Neutrophil (primary cell): ENCODE data around the gene BMAL2.
A peak's percentile ranks its signal among the peaks of the same experiment; 100 is the strongest.

ENCODE experiments used
- H3K27ac ChIP-seq: fragments of 200-600 bp; sonication (generic); 2 replicates; pipeline ENCODE4 v1.5.1; 2016; ENCODE audit warnings: mild to moderate bottlenecking, moderate library complexity
- H3K27me3 ChIP-seq: fragments of 200-600 bp; sonication (generic); 2 replicates; pipeline ENCODE4 v1.6.0; 2016; ENCODE audit warnings: mild to moderate bottlenecking
- H3K36me3 ChIP-seq: fragments of 200-600 bp; sonication (generic); 2 replicates; pipeline ENCODE4 v1.5.1; 2017
- H3K4me1 ChIP-seq, 2 experiments: fragments of 200-600 bp in 1 of 2; sonication (generic) in 1 of 2; 1 replicate in 1 of 2; 2 replicates in 1 of 2; pipeline versions ENCODE4 v1.5.1 to v1.6.1; 2013 to 2016; ENCODE audit warnings: low read depth in 1 of 2, low read length in 1 of 2, mild to moderate bottlenecking in 1 of 2, moderate library complexity in 1 of 2; ENCODE audit not compliant: control insufficient read depth in 1 of 2, insufficient read depth in 1 of 2
- H3K4me3 ChIP-seq, 2 experiments: fragments of 200-600 bp in 1 of 2; sonication (generic) in 1 of 2; 1 replicate in 1 of 2; 2 replicates in 1 of 2; pipeline ENCODE4 v1.5.1; 2013 to 2016; ENCODE audit warnings: low read depth in 1 of 2, low read length in 1 of 2, mild to moderate bottlenecking in 1 of 2, moderate library complexity in 1 of 2
- H3K9me3 ChIP-seq: fragments of 200-600 bp; sonication (generic); 2 replicates; pipeline ENCODE4 v1.5.1; 2016
- CTCF ChIP-seq: fragments of 200-600 bp; sonication (generic); IDR thresholded peaks from 2 replicates; pipeline ENCODE4 v1.5.1; 2016; ENCODE audit warnings: antibody characterized with exemption

Gene BMAL2

GRCh38 chr12:27319848-27320247, 12.8 kb upstream of the BMAL2 start:
- no peak for TF ChIP-seq CTCF
- H3K36me3 ChIP-seq = peaks cover 97% of the 10 kb centered on the region
- no peaks in the 10 kb centered on the region for H3K4me1 ChIP-seq
- H3K27me3 ChIP-seq = no peaks in the 10 kb centered on the region
- H3K27ac ChIP-seq = no peak overlapping the region
- H3K9me3 ChIP-seq = no peaks in the 10 kb centered on the region
- no peak overlapping the region for H3K4me3 ChIP-seq

- Histone ChIP-seq H3K27ac (no peak overlapping the region), H3K4me1 (no peaks in the 10 kb centered on the region), H3K36me3 (peaks cover 86% of the 10 kb centered on the region), H3K9me3 (no peaks in the 10 kb centered on the region), H3K27me3 (no peaks in the 10 kb centered on the region), H3K4me3 (no peak overlapping the region)
- no peak for TF ChIP-seq CTCF
These were observed 8.1 kb upstream of the BMAL2 start for GRCh38 chr12:27324530-27324929.

GRCh38 chr12:27330846-27331245, 1.8 kb upstream of the BMAL2 start:
- no peak overlapping the region for H3K27ac ChIP-seq
- TF ChIP-seq CTCF = no peak
- no peaks in the 10 kb centered on the region for H3K9me3 ChIP-seq
- peaks cover 26% of the 10 kb centered on the region for H3K36me3 ChIP-seq
- peaks cover 50% of the 10 kb centered on the region for H3K27me3 ChIP-seq
- peaks cover 13 to 23% of the 10 kb centered on the region in 2 experiments for H3K4me1 ChIP-seq
- no peak overlapping the region for H3K4me3 ChIP-seq

GRCh38 chr12:27331291-27331926, 1.2 kb upstream of the BMAL2 start:
- Histone ChIP-seq H3K4me3 (no peak overlapping the region), H3K9me3 (no peaks in the 10 kb centered on the region), H3K4me1 (peaks cover 13 to 23% of the 10 kb centered on the region in 2 experiments), H3K27ac (no peak overlapping the region), H3K27me3 (peaks cover 50% of the 10 kb centered on the region), H3K36me3 (peaks cover 20% of the 10 kb centered on the region)
- no peak for TF ChIP-seq CTCF

- H3K9me3 ChIP-seq = no peaks in the 10 kb centered on the region
- H3K27ac ChIP-seq = no peak overlapping the region
- no peak for TF ChIP-seq CTCF
- peaks cover 15% of the 10 kb centered on the region for H3K36me3 ChIP-seq
- H3K4me3 ChIP-seq = peak overlapping the region in 1 of 2 experiments; percentile 51
- H3K4me1 ChIP-seq = peaks cover 13 to 23% of the 10 kb centered on the region in 2 experiments
- peaks cover 50% of the 10 kb centered on the region for H3K27me3 ChIP-seq
These were observed 710 bp upstream of the BMAL2 start for GRCh38 chr12:27331927-27332324.
